ENCODE data around the gene TRAPPC12. TPM values are rescaled to one million over a fixed set of nuclear protein-coding genes. Genes with fewer than 3 reads are reported as not detected.
"Not testable (repeated sequence)": the region's sequence is repeated elsewhere in the genome, so short reads cannot be mapped to it uniquely, and the experiment has no call there.

The TRAPPC12 gene
- polyA plus RNA-seq, 4 donors = 63.9 to 107 (median 83.8) TPM

DNA sequence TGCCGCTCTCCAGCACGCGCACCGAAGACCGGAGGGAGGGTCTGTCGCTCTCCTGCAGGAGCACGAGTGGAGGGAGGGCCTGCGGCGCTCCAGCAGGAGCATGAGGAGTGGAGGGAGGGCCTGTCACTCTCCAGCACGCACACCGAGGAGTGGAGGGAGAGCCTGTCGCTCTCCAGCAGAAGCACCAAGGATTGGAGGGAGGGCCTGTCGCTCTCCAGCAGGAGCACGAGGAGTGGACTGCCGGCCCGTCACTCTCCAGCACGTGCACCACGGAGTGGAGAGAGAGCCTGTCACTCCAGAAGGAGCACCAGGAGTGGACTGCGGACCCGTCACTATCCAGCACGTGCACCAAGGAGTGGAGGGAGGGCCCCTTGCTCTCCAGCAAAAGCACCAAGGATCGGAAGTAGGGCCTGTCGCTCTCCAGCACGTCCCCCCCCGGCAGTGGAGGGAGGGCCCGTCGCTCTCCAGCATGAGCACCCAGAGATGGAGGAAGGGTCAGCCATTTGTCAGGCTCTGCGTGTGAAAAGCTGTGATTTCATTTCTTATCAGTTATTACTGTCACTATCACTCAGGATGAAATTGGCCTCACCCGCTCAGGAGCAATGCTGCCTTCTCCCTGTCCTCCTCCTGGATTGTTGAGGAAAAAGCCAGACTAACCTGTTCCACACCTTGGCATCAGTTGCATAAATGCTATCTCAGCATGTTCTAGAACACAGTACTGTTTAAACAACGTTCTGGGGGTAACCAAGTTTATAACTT is 103.9 kb downstream of the TRAPPC12 start:
- DNase-seq (ENCODE audit: low read depth in 4 of 4, low spot score in 2 of 4) = peak in 1 of 4 donors; percentile 32

DNA sequence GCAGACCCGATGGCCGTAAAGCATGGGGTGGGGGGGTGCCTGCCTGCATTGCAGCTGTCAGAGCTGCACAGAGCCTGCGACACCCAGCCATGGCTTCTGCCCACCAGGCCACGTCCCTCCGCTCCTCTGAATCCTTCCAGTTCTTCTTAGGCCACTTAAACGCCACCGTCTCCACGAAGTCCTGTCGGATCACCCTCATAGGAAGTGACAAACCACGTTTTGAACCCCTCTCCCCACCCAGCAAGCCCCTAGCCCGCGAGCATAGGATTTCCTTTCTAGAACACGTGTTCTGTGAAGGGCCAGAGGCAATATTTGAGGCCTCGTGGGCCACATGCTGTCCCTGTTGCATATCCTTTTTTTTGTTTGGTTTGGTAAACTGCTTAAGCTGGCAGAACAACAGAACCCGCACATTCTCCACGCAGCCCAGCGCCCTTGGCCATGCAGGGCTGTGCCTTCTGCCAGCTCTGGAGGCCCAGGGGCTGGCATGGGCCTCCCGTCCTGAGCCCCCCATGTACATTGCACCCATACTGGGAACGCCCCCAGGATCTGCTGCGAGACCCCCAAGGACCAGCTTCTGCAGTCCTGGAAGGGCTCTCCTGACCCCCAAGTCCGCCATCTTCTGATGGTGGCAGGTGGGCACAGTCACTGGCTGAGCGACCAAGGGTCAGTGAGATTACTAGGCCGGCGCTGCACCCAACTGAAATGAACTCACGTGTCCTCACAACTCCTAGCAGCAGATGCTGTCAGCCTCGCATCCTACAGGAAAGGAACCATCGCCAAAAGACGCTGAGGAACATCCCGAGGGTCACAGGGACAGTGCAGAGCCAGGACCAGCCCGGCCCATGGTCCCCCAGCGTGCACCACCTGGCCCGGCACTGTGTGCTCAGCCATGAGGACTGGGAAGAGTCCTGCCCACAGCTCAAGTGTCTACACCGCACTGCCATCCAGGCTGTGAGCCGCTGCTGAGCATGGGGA is 104.8 kb downstream of the TRAPPC12 start:
- DNase-seq (ENCODE audit: low read depth in 4 of 4, low spot score in 2 of 4) = no peak

DNA sequence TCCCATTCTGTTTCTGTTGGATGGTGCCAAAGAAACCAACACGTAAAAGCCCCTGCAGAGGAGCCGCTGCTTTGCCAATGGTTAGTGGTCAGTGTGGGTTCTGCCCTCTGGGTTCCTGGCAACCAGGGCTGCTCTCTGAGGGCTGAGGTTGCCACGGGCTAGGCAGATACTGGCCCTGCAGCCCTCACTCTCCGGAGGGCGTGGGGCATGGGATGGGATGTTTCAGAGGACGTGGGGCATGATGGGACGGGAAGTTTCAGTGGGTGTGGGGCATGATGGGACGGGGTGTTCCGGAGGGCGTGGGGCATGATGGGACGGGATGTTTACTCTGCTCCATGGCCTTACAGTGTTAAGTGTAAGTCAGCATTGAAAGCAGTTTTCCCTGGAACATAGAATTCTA is 105.7 kb downstream of the TRAPPC12 start:
- no peak for DNase-seq (ENCODE audit: low read depth in 4 of 4, low spot score in 2 of 4)

DNA sequence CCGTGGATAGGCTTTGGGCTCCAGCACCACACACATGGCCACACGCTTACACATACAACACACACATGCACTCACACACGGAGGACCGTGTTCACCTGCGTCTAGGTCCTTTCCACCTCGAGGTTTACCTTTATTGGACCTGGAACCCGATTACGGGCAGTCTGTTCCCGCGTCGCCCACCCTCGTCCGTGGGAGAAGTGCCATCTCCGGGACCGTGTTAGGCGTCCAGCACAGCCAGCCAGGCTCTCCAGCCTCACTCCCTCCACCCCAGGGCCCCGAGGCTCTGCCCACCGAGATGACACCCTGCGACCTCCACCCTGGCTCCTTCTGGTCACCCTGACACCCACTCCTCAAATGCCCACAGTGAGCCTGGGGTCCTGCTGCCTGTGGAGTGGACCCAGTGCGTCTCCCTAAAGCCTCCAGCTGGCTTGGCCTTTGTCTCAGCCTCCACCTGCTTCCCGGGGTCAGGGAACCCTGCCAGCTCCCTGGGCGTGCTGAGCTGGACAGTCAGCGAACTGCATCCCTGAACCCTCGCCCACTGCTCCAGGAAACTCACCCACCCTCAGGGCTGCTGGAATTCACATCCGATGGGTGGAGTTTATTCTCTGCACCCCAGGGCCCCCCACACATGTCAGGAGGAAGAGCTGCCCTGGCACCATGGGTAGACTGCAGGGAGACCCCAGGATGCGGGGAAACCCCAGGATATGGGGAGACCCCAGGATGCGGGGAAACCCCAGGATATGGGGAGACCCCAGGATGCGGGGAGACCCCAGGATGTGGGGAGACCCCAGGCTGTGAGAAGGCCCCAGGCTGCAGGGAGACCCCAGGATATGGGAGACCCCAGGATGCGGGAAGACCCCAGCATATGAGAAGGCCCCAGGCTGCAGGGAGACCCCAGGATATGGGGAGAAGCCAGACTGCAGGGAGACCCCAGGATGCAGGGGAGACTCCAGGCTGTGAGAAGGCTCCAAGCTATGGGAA is 106.8 kb downstream of the TRAPPC12 start:
- no peak for DNase-seq (ENCODE audit: low read depth in 4 of 4, low spot score in 2 of 4)

DNA sequence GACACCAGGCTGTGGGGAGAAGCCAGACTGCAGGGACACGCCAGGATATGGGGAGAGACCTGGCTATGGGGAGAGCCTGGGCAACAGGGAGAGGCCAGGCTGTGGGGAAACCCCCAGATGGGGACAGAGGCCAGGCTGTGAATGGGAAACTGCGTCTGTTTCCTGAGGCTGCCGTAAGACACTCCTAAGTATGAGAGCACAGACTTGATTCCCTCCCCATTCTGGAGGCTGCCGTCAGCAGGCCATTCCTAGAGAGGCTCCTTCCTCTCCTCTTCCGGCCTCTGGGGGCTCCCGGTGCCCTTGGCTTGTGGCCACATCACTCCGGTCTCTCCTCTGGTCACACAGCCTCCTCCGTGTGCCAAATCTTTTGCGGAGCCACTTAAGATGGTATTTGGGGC is 107.5 kb downstream of the TRAPPC12 start:
- DNase-seq (ENCODE audit: low read depth in 4 of 4, low spot score in 2 of 4) = no peak

DNA sequence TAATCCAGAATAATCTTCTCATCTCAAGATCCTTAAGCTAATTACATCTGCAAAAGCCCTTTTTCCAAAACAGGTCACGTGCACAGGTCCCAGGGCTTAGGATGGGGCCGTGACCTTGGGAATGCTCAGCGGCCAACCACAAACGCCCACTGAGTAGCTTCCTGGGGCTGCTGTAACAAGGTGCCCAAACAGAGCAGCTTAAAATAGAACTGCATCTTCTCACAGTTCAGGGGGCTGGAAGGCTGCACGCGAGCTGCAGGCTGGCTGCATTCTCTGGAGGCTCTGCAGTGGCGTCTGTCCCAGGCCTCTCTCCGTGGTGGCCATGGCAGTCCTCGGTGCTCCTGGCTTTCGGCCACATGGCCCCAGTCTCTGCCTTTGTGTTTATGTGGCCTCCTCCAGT is 107.9 kb downstream of the TRAPPC12 start:
- no peak for DNase-seq (ENCODE audit: low read depth in 4 of 4, low spot score in 2 of 4)

DNA sequence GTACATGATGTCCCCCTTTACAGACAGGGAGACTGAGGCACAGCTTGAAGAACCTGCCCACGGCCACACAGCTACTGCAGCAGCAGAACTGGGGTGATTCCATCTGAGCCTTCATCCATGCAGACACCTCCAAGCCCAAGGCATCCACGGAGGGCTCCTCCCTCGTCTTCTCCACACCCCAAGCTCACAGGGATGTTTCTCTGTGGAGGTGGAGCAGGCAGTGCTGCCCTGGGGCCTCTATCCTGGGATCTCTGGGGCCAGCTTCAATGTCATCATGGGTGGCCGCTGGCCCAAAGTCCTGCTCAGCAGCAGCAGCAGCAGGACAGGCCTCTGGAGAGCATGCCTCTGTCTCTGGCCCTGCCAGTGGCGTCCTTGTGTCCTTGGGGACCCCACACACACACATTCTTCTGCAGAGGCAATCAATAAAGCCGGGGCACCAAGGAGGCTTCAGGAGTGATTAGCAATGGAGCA is 108.6 kb downstream of the TRAPPC12 start:
- DNase-seq (ENCODE audit: low read depth in 4 of 4, low spot score in 2 of 4) = no peak

DNA sequence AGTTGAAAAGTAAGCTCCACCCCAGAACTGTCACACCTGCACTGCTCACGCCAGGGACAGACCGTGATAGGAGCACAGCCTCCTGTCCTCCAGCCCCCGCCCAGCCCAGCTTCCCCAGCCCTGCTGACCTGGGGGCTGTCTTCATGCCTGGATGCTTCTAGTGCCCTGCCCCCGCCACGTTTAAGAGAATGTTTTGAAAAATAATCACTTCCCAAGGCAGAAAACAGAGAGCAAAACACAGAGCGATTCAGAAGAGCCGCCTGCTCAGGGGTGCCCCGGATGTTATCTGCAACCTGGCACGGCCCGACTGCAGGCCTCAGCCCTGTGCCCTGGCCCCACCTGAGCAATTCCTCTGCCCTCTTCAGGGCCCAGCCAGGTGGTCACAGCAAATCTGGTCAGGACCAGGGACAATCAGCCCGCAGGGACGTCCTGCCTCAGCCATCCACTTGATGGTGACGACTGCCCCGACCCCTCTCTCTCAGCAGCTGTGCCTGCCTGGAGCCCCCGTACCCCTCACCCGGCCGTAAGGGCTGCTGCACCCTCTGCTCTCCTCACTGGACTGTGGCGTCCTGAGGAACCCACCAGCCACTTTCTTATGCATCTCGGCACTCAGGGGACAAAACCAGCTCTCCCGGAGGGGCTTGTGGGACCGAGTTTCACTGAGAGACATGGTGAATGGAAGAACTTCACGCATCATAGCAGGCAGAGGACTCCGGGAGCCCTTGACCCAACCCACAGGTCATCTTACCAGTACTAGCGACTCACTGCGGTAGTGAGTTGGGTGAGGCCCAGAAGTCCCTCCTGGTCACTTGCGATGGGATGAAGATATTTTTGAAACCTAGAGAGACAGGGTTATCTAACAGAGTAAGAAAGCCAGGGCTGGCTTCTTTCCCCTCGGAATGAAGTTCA is 109.6 kb downstream of the TRAPPC12 start:
- no peak for DNase-seq (ENCODE audit: low read depth in 4 of 4, low spot score in 2 of 4)

DNA sequence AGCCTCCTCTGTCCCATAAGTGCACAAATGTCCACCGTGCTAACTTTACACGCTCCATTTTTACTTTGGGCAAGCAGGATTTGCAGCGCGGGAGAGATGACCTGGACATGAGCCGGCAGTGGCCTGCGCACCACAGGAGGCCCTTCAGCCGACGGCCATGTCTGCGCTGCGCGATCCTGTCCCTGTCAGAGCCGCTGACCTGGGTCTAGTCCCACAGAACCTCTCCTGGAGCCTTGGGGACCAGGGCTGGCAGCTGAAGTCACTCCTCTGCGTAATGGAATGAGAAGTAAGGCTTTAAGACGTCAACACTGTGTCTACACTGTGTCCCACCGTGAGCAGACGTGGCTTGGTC is 110.2 kb downstream of the TRAPPC12 start:
- no peak for DNase-seq (ENCODE audit: low read depth in 4 of 4, low spot score in 2 of 4)

DNA sequence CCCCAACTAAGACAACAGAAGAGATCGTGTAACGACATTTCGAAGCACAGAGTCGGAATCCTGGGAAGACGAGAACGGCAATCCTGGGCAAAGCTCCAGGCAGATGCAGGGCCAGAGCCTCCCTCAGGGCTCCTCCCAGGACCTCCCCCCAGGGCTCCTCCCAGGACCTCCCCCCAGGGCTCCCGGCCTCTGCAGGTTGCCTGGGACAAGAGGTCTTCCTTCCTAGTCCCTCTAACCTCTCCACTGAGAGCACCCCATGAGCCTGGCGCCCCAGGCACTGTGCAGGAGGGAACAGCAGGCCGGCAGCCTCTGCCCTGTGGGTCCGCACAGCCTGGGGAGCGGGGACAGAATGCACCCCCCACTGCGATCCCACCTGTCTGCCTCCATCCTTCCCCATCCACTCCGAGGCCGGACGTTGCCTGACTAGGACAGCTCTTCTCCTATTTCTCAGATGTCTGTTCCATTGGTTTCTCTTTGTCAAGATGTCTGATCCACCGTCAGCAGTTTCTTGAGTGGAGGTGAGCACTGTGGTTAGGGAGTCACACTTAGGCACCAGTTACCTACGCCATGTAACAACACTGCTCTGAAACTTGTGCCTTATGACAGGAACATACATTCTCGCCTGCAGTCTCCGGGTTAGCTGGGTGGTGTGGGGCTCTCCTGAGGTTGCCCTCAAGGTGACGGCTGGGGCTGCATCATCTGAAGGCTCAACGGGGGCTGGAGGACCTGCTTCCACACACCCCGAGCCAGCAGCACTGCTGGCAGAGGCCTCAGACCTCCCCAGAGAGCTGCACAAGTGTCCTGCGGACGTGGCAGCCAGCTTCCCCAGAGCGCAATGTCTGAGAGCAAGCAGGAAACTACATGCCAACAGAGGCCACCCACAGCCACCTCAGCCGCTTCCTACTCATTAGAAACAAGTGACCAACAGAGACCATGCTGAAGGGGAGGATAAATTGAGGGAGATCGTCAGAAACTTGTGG is 111.0 kb downstream of the TRAPPC12 start:
- no peak for DNase-seq (ENCODE audit: low read depth in 4 of 4, low spot score in 2 of 4)

DNA sequence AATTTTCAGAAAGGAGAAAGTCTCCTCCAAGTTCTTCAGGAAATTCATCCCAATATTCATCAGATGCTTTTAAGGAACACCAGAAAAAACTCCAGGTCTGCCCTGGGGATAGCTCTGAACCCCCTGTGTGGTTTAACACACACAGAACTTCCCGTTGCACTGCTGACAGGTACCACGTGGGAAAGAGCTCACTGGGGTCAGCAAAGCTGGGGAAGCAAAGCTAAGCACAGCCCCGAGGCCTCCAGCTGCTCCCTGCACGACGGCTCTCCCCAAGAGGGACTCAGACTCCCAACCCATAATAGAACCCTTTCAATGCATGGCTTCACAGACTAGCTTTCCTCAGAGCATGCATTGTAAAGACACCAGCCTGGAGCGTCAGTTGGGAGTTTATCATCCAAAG is 111.8 kb downstream of the TRAPPC12 start:
- DNase-seq (ENCODE audit: low read depth in 4 of 4, low spot score in 2 of 4) = no peak

DNA sequence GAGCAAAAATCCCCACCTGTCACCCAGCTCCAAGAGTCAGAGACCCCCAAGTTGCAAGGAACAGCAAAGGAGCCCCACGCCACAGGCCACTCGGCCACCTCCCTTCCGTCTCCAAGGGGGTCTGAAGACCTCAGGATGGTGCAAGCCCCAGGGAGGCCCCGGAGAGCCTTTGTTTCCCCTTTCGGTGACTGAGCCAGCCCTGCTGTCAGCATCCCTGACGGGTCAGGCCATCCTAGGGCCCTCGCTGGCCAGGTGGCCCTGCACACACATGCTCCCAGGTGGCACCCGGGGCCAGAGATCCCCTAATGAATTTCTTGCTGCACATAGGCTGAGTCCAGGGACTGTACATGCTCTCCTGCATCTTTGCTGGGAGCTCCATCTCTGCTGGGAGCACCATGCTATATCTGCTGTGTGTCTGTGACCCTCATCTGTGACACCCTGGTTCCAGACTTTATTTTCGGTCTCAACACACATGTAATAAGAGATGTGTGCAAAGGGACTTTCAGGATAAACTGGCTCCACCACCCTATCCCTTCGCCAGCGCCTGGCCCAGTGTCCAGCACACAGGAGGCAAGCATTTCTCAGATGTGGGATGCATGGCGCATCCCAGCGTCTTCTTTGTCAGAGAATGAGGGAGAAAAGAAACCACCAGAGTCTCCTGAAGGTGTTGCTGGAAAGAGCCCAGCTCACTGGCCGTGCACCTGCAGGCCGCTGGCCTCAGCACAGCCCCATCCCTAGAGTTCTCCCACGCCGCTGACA is 112.4 kb downstream of the TRAPPC12 start:
- no peak for DNase-seq (ENCODE audit: low read depth in 4 of 4, low spot score in 2 of 4)

DNA sequence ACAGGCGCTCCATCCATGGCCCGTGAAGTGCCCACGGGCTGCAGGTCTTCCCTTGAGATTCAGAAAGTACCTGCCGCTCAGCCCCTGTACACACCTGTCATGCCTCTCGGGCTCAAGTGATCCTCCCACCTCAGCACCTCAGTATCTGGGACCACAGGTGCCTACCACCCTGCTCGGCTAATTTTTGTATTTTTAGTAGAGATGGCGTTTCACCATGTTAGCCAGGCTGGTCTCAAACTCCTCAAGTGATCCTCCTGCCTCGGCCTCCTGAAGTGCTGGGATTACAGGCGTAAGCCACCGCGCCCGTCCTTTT is 112.9 kb downstream of the TRAPPC12 start:
- not testable (repeated sequence) for DNase-seq (ENCODE audit: low read depth in 4 of 4, low spot score in 2 of 4)

DNA sequence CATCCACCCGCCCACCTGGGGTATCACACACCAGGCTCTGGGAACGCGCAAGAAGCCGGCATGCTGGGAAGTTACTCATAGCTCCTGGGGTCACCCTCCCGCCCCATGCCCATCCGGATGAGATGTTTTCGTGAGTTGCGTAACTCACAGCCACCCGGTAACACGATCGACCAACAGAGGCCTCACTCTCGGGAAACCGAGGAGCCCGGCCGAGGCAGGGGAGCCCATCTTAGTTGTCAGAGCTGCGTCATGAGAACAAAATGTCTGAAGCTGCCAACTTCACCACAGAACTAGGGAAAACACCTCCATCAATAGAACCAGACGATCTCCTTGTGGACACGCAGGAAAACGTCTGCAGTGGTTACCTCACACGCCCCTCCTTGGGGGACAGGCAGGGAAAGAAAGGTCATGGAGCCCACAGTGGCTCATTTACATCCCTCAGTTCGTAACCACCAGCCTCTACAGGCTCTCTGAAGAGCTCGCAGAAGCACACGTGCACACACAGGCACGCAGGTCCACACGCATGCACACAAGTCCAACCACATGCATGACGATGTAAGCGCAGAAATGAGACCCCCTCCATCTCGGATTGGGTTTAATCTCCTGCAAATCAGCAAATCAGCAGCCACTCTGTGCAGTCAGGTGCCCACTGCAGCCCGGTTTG is 113.6 kb downstream of the TRAPPC12 start:
- no peak for DNase-seq (ENCODE audit: low read depth in 4 of 4, low spot score in 2 of 4)

DNA sequence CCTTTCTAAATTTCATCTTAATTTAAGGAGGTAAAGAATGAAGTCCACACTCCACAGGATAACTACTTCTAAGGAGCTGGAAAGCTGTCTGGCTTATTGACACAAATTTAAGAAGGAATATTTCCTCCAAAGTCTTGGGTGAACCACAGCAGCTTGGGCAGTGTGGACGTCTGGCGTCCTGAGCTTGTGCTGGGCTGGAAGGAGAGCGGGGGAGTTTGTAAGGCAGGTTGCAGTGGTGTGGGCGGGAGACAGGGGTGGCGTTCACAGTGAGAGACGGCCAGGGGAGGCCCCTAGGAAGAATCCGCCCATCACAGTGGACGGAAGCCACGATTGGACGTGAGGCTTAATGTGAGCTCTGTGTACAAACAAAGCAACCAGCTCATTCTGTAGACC is 114.1 kb downstream of the TRAPPC12 start:
- peak in 3 of 4 donors; percentile 46 to 80 (median 56) for DNase-seq (ENCODE audit: low read depth in 4 of 4, low spot score in 2 of 4)

DNA sequence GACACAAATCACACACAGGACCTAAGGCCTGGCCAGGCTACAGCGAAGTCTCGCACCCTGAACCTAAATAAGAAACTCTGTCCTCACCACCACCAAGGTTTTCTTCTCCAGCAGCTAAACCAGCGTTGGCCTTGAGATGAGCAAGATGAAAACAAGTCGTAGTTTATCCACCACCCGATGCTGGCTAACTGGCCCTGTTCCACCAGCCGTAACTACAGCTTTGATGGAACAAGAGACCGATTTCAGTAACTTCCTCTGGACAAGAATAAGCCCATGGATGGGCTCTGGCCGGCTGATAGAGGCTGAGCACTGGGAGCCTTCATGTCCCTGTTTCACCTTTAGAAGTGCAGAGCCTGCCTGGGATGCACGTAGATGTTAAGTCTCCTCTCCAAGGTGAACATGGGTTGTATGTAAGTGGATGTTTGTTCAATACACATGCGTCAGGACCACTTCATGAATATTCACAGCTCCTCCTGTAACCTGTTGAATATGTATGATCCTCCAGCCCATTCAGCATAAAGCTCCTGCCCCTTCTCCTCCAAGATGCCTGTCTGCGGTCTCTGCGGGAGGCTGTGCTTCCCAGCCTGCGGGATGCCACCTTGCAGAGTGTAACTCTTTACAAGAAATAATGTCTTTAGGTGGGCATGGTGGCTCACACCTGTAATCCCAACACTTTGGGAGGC is 115.6 kb downstream of the TRAPPC12 start:
- DNase-seq (ENCODE audit: low read depth in 4 of 4, low spot score in 2 of 4) = no peak

DNA sequence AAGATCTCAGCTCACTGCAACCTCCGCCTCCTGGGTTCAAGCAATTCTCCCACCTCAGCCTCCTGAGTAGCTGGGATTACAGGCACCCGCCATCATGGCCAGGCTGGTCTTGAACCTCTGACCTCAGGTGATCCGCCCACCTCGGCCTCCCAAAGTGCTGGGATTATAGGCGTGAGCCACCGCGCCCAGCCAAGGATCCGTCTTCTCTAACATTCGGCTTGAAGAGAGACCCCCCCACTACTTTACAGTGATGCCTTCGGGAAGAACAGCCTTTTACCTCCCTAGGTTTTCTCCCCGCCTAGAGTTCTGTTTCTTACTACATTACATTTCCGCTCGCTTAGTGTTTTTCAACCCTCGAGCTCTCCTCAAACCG is 117.2 kb downstream of the TRAPPC12 start:
- not testable (repeated sequence) for DNase-seq (ENCODE audit: low read depth in 4 of 4, low spot score in 2 of 4)

Measured in left renal cortex interstitium (tissue), 4 donors.